ENCODE measurements around the gene JAG1. TPM values are rescaled to one million over a fixed set of nuclear protein-coding genes. Genes with fewer than 3 reads are reported as not detected.

The JAG1 gene
- total RNA-seq, 4 donors from 2014 or later: 62.7 to 103 (median 82.0) TPM

DNA sequence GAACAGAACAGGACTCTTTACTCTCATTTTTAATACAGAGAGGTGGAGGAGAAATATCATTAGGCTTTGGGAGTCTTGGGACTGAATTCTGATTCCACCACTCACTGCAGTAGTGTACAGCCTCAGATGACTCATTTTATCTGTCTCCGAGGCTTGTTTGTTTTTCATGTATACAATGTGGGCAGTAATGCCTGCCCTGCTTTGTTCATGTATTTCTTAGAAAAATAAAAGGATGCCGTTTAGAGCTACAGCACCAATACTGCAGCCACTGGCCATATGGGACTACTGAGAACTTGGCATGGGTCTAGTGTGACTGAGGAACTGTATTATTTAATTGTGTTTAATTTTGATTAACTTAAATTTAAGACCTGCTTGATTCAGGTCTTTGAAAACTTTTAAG is 41.2 kb upstream of the JAG1 start:
- no peak for TF ChIP-seq CTCF (IDR thresholded peaks at IDR 0.05; ENCODE audit: low read depth)

DNA sequence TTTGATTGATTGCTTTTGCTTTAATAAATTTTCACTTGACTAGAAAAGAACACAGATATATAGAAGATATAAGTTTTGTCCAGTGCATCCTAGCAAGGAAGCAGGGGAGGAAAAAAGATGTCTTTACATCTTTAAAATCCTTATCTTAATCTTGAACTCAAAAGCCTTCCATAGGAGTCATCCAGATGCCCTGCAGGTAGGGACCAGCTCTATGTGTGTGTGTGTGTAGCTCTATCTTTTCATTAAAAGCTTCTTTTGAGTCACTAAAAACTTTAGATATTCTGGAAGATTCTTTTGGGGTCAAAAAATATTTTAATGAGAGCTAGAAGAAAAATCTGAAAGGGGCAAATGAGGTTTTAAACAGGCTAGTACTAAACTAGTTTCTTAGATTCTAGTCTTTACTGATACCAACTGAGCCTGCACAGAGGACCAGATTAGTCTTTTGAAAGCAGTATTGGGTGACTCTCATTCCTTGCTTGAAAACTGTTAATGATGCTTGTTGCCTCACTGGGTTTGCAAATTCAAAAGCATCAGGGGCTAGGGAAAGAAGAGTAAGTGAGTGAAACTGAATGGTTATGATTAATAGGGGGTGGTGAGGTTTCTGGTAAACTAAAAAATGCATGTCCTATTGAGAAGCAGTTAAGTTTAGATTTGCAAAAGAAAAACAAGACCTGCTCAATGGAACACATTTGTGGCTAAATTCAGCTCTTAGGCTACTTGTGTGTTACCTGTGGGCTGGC is 40.6 kb upstream of the JAG1 start:
- no peak for TF ChIP-seq CTCF (IDR thresholded peaks at IDR 0.05; ENCODE audit: low read depth)

GRCh38 chr20:10713161-10713560 is 39.4 kb upstream of the JAG1 start:
- no peak for TF ChIP-seq CTCF (IDR thresholded peaks at IDR 0.05; ENCODE audit: low read depth)

- no peak for TF ChIP-seq CTCF (IDR thresholded peaks at IDR 0.05; ENCODE audit: low read depth)
These were observed 38.2 kb upstream of the JAG1 start for GRCh38 chr20:10711903-10712451.

DNA sequence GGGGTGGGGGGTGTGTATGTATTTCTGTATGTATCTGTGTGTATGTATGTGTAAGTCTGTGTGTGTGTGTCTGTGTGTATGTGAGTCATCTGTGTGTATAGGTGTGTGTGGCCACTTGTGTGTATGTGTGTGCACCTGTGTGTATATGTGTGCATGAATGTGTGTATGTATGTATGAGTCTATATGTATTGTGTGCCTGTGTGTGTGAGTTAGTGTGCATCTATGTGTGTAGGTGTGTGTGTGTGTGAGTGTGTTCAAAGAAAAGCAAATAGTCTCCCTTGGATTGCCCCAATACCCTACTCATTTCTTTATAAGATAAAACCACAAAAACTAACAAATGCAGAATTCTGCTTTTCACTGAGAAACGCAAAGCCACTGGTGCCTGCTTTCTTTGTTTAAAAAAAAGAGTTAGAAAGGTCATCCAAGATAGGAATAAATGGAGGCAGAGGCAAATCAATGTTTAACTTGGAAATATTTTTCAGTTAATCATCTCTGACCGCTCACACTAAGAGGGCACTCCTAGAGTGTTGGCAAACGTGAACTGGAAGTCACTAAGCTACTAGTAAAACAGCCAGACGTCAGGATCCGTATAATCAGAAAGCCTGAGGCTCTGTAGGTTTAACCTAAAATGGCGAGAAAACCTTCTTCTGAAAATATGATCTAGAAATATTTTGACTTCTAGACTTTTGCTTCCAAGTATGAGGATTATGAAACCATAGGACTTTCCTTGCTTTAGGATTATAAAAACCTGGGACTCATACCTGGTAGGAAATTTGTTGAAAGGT is 37.4 kb upstream of the JAG1 start:
- no peak for TF ChIP-seq CTCF (IDR thresholded peaks at IDR 0.05; ENCODE audit: low read depth)

DNA sequence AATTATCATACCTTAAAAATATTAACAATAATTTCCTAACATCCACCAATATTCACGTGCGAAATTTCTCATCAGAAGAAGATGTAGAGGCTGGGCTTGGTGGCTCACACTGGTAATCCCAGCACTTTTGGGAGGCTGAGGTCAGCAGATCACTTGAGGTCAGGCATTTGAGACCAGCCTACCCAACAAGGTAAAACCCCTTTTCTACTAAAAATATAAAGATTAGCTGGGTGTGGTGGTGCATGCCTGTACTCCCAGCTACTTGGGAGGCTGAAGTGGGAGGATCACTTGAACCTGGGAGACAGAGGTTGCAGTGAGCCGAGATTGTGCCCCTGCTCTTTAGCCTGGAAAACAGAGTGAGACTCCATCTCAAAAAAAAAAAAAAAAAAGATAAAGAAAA is 36.1 kb upstream of the JAG1 start:
- TF ChIP-seq CTCF (IDR thresholded peaks at IDR 0.05; ENCODE audit: low read depth): no peak
